Osteocyte (in vitro differentiated cells): Measurements from ENCODE around the gene RPUSD3. TPM values are rescaled to one million over a fixed set of nuclear protein-coding genes. Genes with fewer than 3 reads are reported as not detected.
"Not testable (repeated sequence)": the region's sequence is repeated elsewhere in the genome, so short reads cannot be mapped to it uniquely, and the experiment has no call there.

Source experiments
- DNase-seq: peaks from one replicate; pipeline ENCODE4 v3.0.0; 2021; ENCODE audit warnings: mixed read lengths; ENCODE audit not compliant: unreplicated experiment; ENCODE audit errors: extremely low spot score
- H3K27ac Mint-ChIP-seq: one replicate; pipeline ENCODE4 v1.8.0; 2021; ENCODE audit warnings: mild to moderate bottlenecking, mixed read lengths; ENCODE audit not compliant: unreplicated experiment
- H3K27me3 Mint-ChIP-seq: one replicate; pipeline ENCODE4 v1.8.0; 2021; ENCODE audit warnings: mixed read lengths; ENCODE audit not compliant: unreplicated experiment
- H3K36me3 Mint-ChIP-seq: one replicate; pipeline ENCODE4 v1.8.0; 2021; ENCODE audit warnings: mixed read lengths; ENCODE audit not compliant: unreplicated experiment
- H3K4me1 Mint-ChIP-seq: one replicate; pipeline ENCODE4 v1.8.0; 2021; ENCODE audit warnings: mixed read lengths; ENCODE audit not compliant: unreplicated experiment
- H3K4me3 Mint-ChIP-seq: one replicate; pipeline ENCODE4 v1.8.0; 2021; ENCODE audit warnings: mild to moderate bottlenecking, moderate library complexity, mixed read lengths; ENCODE audit not compliant: unreplicated experiment
- H3K9me3 Mint-ChIP-seq: one replicate; pipeline ENCODE4 v1.8.0; 2021; ENCODE audit warnings: mixed read lengths; ENCODE audit not compliant: unreplicated experiment
- total RNA-seq: library from RNA; stranded (reverse); gene quantifications from 2 replicates; pipeline ENCODE4 v1.2.1, GENCODE V29; 2021
- TF ChIP-seq, protein P1 (sequence below): fragments of 200-600 bp; sonication (generic); IDR thresholded peaks from 2 replicates; pipeline ENCODE4 v1.5.0; 2021; ENCODE audit warnings: antibody characterized with exemption, mild to moderate bottlenecking, moderate library complexity

Gene RPUSD3
- total RNA-seq, 1 donor from 2014 or later = 36.1 TPM

- TF ChIP-seq, protein P1, sequence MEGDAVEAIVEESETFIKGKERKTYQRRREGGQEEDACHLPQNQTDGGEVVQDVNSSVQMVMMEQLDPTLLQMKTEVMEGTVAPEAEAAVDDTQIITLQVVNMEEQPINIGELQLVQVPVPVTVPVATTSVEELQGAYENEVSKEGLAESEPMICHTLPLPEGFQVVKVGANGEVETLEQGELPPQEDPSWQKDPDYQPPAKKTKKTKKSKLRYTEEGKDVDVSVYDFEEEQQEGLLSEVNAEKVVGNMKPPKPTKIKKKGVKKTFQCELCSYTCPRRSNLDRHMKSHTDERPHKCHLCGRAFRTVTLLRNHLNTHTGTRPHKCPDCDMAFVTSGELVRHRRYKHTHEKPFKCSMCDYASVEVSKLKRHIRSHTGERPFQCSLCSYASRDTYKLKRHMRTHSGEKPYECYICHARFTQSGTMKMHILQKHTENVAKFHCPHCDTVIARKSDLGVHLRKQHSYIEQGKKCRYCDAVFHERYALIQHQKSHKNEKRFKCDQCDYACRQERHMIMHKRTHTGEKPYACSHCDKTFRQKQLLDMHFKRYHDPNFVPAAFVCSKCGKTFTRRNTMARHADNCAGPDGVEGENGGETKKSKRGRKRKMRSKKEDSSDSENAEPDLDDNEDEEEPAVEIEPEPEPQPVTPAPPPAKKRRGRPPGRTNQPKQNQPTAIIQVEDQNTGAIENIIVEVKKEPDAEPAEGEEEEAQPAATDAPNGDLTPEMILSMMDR = no peak
- Mint-ChIP-seq H3K4me1 (peaks cover 19% of the 10 kb centered on the region), H3K9me3 (no peaks in the 10 kb centered on the region), H3K27me3 (no peaks in the 10 kb centered on the region), H3K4me3 (no peak overlapping the region), H3K36me3 (no peaks in the 10 kb centered on the region), H3K27ac (no peak overlapping the region)
- no peak for DNase-seq
These were observed 31.6 kb upstream of the RPUSD3 start for GRCh38 chr3:9875448-9875847.

GRCh38 chr3:9872067-9872466, 28.3 kb upstream of the RPUSD3 start:
- H3K27ac Mint-ChIP-seq, H3K9me3 Mint-ChIP-seq, H3K27me3 Mint-ChIP-seq, H3K36me3 Mint-ChIP-seq, DNase-seq, H3K4me3 Mint-ChIP-seq: not testable (repeated sequence)
- H3K4me1 Mint-ChIP-seq = peaks cover 19% of the 10 kb centered on the region

GRCh38 chr3:9870978-9871377, 27.2 kb upstream of the RPUSD3 start:
- no peak overlapping the region for H3K4me3 Mint-ChIP-seq
- DNase-seq = no peak
- H3K27me3 Mint-ChIP-seq = no peaks in the 10 kb centered on the region
- TF ChIP-seq, protein P1 = no peak
- H3K4me1 Mint-ChIP-seq = peaks cover 19% of the 10 kb centered on the region
- peak overlapping the region; percentile 60 for H3K27ac Mint-ChIP-seq
- no peaks in the 10 kb centered on the region for H3K36me3 Mint-ChIP-seq
- H3K9me3 Mint-ChIP-seq = no peaks in the 10 kb centered on the region

- H3K36me3 Mint-ChIP-seq = no peaks in the 10 kb centered on the region
- TF ChIP-seq, protein P1 = no peak
- no peak overlapping the region for H3K4me3 Mint-ChIP-seq
- no peak overlapping the region for H3K27ac Mint-ChIP-seq
- peaks cover 10% of the 10 kb centered on the region for H3K4me1 Mint-ChIP-seq
- H3K9me3 Mint-ChIP-seq = no peaks in the 10 kb centered on the region
- DNase-seq = no peak
- H3K27me3 Mint-ChIP-seq = no peaks in the 10 kb centered on the region
These were observed 26.1 kb upstream of the RPUSD3 start for GRCh38 chr3:9869955-9870354.

DNA sequence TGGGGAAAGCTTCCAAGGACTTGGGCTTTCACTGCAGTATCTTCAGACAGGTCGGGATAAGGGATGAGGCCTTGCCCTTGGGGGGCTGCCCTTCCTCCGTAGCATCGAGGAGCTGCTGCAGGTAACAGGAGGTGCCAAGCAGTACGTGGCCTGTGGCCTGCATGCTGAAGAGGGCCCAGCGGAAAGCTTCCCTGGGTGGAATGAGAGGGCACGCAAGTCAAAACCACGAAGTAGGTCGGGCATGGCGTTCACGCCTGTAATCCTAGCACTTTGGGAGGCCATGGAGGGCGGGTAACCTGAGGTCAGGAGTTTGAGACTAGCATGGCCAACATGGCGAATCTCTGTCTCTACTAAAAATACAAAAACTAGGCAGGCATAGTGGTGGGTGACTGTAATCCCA, 23.3 kb upstream of the RPUSD3 start:
- Mint-ChIP-seq H3K36me3 (no peaks in the 10 kb centered on the region), H3K4me1 (peaks cover 30% of the 10 kb centered on the region), H3K27ac (no peak overlapping the region), H3K27me3 (no peaks in the 10 kb centered on the region), H3K9me3 (no peaks in the 10 kb centered on the region), H3K4me3 (no peak overlapping the region)
- no peak for DNase-seq
- TF ChIP-seq, protein P1 = no peak

- no peaks in the 10 kb centered on the region for H3K9me3 Mint-ChIP-seq
- no peaks in the 10 kb centered on the region for H3K36me3 Mint-ChIP-seq
- H3K4me3 Mint-ChIP-seq = no peak overlapping the region
- H3K27ac Mint-ChIP-seq = no peak overlapping the region
- no peaks in the 10 kb centered on the region for H3K27me3 Mint-ChIP-seq
- TF ChIP-seq, protein P1 = no peak
- H3K4me1 Mint-ChIP-seq = peaks cover 27% of the 10 kb centered on the region
- no peak for DNase-seq
These were observed 22.8 kb upstream of the RPUSD3 start for GRCh38 chr3:9866639-9867038.

GRCh38 chr3:9865125-9865637, 21.4 kb upstream of the RPUSD3 start:
- not testable (repeated sequence) for DNase-seq, H3K9me3 Mint-ChIP-seq, H3K27me3 Mint-ChIP-seq, H3K36me3 Mint-ChIP-seq, H3K4me3 Mint-ChIP-seq
- Mint-ChIP-seq H3K4me1 (peaks cover 23% of the 10 kb centered on the region), H3K27ac (peak overlapping the region; percentile 97)
